GM18909 (cell line): ENCODE measurements around the gene PELO.

ENCODE experiments used
- ATAC-seq: cut with Tn5 transposase; IDR thresholded peaks from one replicate; pipeline ENCODE4 v1.9.1; 2021; ENCODE audit warnings: mild to moderate bottlenecking; ENCODE audit not compliant: unreplicated experiment, poor library complexity

The PELO gene

DNA sequence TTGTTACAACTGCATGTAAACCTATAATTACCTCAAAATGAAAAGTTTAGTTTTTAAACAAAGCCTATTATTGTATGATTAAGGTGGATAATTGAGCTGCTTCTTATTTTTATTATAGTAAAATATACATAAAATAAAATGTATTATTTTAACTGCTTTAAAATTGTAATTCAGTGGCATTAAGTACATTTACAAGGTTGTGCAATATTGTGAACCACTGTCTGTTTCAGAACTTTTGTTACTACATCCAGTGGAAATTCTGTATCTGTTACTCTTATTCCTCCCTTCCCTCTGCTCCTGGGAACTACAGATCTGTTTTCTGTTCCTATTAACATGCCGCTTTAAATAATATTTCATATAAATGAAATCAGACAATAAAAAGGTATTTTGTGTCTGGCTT, 37.1 kb downstream of the PELO start:
- no peak for ATAC-seq

DNA sequence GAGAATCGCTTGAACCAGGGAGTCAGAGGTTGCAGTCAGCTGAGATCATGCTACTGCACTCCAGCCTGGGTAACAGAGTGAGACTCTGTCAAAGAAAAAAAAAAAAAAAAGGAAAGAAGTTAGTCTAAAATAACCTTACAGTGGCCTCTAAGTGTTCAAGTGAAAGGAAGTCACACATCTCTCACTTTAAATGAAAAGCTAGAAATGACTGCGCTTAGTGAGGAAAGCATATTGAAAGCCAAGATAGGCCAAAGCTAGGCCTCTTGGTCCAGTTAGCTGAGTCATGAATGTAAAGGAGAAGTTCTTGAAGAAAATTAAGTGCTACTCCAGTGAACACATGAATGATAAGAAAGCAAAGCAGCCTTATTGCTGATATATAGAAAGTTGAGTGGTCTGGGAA, 38.1 kb downstream of the PELO start:
- peak; percentile 95 for ATAC-seq

DNA sequence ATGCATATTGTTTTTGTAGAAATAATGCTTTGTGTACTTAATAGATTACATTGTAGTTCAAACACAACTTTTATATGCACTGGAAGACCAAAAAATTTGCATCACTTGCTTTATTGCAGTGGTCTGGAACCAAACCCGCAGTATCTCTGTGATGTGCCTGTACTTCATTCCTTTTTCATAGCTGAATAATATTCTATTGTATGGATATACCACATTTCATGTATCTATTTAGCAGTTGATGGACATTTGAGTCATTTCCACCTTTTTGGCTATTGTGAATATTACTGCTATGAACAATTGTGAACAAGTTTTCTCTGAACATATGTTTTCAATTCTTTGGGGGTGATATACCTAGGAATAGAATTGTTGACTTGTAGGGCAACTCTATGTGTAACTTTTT, 40.1 kb downstream of the PELO start:
- no peak for ATAC-seq

DNA sequence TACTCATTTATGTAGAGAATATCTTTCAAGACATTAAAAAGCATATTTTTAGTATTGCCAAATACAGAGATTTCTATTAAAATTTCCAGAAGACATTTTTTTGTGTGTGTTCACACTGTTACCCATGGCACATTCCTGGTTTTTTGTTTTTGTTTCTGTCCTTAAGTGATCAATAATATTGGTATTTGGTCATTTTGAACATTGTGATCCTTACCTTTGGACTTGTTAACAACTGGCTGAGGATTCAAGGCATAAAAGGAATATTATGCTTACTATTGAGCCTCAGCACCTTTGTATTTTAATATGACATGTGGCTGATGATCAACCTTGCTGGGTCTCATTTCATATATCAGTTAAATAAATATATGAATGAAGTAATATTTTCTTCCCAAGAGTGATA, 41.9 kb downstream of the PELO start:
- no peak for ATAC-seq

DNA sequence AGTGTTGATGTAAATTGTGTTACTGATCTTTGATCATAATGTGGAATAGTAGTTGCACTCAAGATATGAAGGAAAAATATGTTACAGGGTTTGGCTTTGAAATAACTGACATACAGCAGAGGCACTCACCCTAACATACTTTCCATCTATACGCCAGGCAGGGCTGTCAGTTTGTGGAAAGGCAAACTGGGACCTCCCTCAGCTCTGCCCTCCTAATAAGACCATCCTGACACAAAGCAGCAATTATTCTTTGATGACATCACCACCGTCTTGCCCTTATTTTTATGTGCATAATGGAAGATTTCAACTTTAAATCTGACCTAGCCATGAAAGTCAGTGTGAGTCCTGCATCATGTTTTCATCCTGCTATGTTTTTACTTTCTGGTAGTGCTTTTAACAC, 42.9 kb downstream of the PELO start:
- ATAC-seq: no peak

DNA sequence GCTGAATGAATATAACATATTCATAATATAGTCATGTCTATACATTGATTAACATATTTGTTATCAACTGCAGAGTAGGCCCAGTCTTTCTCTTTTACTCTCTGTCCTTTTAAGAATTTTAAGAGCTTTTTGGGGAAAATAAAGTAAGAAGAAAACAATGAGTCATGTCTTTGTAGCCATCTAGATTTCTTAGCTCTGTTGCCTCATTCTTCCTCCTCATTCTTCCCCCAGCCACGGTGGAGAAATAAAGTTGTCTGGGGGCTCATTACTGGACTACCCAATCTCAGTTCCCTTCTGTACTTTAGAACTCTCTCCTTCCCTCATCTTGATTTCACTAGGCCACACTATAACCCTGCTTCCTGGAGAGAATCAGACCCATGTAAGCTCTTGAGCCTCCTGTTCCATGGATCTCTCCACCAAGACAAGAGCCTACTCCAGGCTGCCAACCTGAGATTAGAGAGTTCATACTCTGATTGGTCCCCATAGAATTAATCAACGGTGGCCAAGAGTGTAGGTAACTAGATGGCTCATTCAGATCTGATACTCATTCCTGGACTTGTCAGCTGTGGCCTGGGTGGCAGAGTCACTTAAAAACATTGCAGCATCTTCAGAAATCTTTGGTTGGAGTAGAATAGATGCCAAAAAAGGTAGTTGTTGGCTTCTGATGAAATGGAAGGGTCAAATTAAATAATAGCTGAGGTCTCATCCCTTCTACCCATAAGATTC, 44.2 kb downstream of the PELO start:
- no peak for ATAC-seq

DNA sequence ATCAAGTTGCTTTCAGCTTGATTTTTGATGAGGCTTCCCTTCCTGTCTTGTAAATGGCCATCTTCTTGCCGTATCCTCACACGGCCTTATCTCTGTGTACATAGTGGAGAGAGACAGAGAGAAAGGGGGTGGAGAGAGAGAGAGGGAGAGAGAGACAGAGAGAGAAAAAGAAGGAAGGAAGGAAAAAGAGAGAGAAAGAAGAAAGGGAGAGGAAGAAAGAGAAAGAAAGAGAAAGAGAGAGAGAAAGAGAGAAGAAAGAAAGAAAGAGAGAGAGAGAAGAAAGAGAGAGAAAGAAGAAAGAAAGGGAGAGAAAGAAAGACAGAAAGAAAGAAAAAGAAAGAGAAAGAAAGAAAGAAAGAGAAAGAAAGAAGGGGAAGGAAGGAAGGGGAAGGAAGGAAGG, 46.6 kb downstream of the PELO start:
- ATAC-seq: no peak

DNA sequence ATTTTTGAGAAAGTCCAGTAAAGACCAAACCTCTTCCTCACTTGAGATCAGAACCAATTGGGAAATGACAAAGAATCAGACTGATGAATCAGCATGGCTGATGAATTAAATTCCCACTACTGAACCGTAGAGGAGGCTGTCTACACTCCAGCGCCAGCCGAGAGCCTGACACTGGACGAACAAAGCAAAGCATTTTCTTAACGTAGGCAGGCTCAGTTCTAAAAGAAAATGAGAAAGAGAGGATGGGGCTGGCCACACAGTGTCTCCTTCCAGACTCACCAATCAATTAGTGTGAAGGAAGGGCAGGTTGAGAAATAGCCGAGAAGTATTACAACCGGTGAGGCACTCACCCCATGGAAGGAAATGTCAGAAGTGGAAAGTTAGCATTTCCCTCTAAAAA, 49.4 kb downstream of the PELO start:
- ATAC-seq: no peak
